Activated gamma-delta T cell (primary cell): ENCODE data around the gene PRR23E.

ENCODE experiments used
- DNase-seq: peaks from one replicate; lab custom pipeline; 2025; lab: John Stamatoyannopoulos, UW

PRR23E gene

GRCh38 chr3:127228866-127229265 is 35.9 kb downstream of the PRR23E start:
- DNase-seq, result no peak

DNA sequence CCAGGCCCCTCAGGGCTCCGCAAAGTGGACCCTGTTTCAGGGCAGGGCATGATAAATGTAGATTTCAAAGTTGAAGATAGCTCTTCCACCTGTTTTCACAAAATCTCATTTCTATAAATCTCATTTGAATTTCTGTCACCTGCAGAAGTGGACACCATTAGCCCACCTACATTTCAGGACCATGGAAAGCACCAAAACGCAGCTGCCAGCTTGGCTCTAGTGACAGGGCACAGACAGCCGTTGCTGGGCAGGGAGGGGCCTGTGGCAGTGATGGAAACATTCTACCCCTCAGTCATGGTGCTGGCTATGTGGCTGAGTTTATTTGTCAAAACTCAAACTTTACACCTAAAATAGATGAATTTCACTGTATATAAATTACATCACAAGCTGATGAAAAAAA is 40.4 kb downstream of the PRR23E start:
- no peak for DNase-seq

DNA sequence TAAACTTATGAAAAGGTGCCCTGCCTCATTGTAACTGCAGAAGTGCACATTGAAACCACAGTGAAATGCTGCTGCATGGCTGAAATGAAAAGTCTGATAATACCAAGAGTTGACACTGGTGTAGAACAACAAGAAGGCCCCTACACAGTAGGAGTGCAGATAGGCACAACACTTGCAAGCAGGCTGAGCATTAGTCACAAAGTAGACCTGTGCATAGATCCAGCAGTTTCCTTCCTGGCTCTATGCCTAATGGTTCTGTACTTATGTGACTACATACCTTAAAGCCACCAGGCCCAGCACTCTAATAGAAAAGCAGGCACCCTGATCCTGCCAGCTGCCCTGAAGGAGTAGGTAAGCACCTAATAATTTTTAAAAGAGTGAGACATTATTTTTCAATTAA is 41.8 kb downstream of the PRR23E start:
- no peak for DNase-seq

DNA sequence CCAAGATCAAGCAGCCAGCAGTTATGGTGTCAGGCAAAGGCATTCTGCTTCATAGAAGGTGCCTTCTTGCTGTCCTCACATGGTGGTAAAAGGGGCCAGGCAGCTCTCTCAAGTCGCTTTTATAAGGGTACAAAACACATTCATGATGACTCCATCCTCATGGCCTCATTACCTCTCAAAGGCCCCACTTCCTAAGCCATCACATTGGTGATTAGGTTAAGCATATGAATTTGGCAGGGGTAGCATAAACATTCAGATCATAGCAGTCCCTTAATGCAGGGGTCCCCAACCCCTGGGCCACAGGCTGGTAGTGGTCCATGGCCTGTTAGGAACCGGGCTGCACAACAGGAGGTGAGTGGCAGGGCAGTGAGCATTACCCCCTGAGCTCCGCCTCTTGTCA is 42.8 kb downstream of the PRR23E start:
- no peak for DNase-seq

- DNase-seq, result no peak
Measured at GRCh38 chr3:127237835-127238234, 44.9 kb downstream of the PRR23E start.

GRCh38 chr3:127238602-127239001 is 45.7 kb downstream of the PRR23E start:
- no peak for DNase-seq

DNA sequence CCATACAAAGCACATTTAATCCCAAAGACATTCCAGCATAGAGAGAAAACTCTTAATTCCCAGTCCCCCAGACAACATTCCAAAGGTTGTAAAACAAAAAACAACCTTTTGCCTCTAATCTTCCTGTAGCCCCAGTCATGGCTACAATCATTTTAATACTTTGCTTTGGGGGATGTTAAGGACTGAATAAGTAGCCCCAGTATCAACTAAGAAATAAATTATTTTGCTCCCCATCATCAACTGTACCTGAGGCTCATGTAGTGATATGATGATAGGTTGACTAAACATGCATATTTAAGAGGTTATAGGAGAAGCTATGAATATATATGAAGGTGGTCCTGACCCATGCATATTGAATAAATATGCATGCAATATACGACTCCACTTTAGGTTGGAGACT is 54.4 kb downstream of the PRR23E start:
- no peak for DNase-seq
